Astrocyte of the cerebellum (primary cell): ENCODE data around the gene PDE7B.
A peak's percentile ranks its signal among the peaks of the same experiment; 100 is the strongest.

ENCODE experiments used
- DNase-seq: peaks from one replicate; pipeline ENCODE4 v3.0.0-alpha.2; 2011; ENCODE audit warnings: low read depth
- H3K4me3 ChIP-seq: 2 replicates; pipeline ENCODE4 v1.5.1; 2011; ENCODE audit warnings: mild to moderate bottlenecking, low read depth, low read length, moderate library complexity
- CTCF ChIP-seq: IDR thresholded peaks from 2 replicates; pipeline ENCODE4 v1.5.1; 2012; ENCODE audit warnings: low read length, low read depth, moderate library complexity, mild to moderate bottlenecking; ENCODE audit errors: missing control alignments
- in situ Hi-C: cut with HindIII; loops from 2 replicates; pipeline ENCODE4 v1.10.0; 2017; ENCODE audit warnings: low sequenced_read_pairs

The PDE7B gene

GRCh38 chr6:135953818-135954217 lies 102.3 kb downstream of the PDE7B start:
- no peak for TF ChIP-seq CTCF
- H3K4me3 ChIP-seq, result no peak overlapping the region
- no peak for DNase-seq
- in situ Hi-C loops, result no loop called here

- H3K4me3 ChIP-seq, result no peak overlapping the region
- no peak for DNase-seq
- no peak for TF ChIP-seq CTCF
- in situ Hi-C loops, result no loop called here
These were observed 103.6 kb downstream of the PDE7B start for GRCh38 chr6:135955099-135955498.

- DNase-seq, result peak; percentile 98
- TF ChIP-seq CTCF, result no peak
- in situ Hi-C loops, result no loop called here
- no peak overlapping the region for H3K4me3 ChIP-seq
These were observed 111.2 kb downstream of the PDE7B start for GRCh38 chr6:135962731-135963130.

GRCh38 chr6:135970750-135971149 lies 119.2 kb downstream of the PDE7B start:
- no peak overlapping the region for H3K4me3 ChIP-seq
- TF ChIP-seq CTCF, result no peak
- DNase-seq, result no peak
- in situ Hi-C loops, result no loop called here

GRCh38 chr6:135971351-135971750 lies 119.8 kb downstream of the PDE7B start:
- H3K4me3 ChIP-seq, result no peak overlapping the region
- no peak for DNase-seq
- TF ChIP-seq CTCF, result no peak
- in situ Hi-C loops, result no loop called here

DNA sequence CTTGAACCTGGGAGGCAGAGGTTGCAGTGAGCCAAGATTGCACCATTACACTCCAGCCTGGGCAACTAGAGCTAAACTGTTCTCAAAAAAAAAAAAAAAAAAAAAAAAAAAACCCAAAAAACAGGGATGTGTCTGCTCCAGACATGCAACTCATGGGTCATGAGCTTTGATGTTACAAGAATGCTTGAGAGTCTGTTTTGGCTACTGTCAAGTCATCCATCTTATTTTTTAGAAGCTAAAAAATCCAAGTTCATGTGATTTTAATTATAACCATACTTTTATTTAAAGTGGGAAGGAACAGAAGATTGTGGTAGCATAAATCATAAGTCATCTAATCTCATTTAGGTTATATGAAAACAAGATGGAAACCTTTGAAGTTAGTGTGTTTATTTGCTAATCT lies 120.6 kb downstream of the PDE7B start:
- H3K4me3 ChIP-seq, result no peak overlapping the region
- in situ Hi-C loops, result no loop called here
- no peak for DNase-seq
- no peak for TF ChIP-seq CTCF

DNA sequence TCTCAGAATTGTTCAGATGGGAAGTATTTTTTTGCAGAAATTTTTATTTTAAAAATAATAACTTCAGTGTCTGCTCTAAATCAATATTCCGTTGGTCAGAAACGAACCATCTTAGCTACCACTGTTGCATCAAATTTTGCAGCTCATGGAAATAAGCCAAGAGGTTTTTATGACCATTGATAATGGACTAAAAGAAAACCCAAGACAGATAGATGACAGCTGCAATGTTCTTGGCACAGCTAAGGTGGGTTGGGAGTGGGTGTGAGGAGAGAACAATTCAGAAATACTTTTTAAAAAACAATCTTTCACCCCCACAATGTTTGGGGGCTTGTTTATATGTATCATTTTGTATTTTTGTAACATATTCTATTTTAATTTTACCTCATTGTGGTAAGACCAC lies 121.1 kb downstream of the PDE7B start:
- in situ Hi-C loops, result no loop called here
- DNase-seq, result no peak
- no peak for TF ChIP-seq CTCF

More for the DNA sequence above, 121.1 kb downstream of the PDE7B start:
- no peak overlapping the region for H3K4me3 ChIP-seq
